NCI-H1417 (cell line): ENCODE data around the gene DNM3.
A peak's percentile ranks its signal among the peaks of the same experiment; 100 is the strongest.

Experiments used
- DNase-seq, 3 experiments: peaks; one replicate each; lab custom pipeline; 2025; lab: John Stamatoyannopoulos, UW

The DNM3 gene

DNA sequence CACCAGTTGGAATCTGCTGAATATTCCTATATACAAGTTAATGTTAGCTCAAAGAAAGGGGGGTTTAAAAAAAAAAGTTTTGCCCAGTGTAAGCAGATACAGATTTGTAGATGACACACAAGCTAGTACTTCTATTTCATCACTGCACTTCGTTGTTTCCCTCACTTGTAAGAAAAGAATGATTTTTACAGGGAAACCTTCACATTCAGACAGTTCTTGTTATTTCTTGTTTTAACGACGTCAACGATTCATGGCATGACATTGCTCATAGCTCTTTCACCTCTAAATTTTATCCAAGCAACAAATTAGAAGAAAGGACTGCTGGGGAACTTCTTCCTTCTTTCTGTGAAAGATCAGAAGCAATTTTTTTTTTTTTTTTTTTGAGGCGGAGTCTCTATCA lies 553.5 kb downstream of the DNM3 start:
- no peak for DNase-seq

DNA sequence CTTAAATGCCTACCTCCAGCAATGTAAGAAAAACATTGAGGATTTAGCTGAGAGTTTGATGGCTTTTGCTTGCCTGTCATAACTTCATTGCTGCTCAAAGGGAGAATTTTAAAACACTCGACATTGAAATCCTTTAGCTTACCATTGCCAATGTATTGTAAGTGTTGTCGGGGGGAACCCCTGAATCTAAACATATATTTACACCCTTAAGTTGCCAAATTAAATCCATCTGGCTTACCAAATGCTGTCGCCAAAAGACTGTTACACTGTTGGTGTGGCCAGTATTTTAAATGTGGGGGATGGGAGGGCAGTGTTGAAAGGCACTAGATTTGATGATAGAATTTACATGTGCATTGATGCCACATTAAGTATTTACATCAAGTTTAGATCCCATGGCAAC lies 554.3 kb downstream of the DNM3 start:
- DNase-seq, result no peak

- DNase-seq, result no peak
Measured at GRCh38 chr1:172397221-172397620, 555.9 kb downstream of the DNM3 start.

GRCh38 chr1:172397633-172398032 lies 556.3 kb downstream of the DNM3 start:
- DNase-seq, result no peak

DNA sequence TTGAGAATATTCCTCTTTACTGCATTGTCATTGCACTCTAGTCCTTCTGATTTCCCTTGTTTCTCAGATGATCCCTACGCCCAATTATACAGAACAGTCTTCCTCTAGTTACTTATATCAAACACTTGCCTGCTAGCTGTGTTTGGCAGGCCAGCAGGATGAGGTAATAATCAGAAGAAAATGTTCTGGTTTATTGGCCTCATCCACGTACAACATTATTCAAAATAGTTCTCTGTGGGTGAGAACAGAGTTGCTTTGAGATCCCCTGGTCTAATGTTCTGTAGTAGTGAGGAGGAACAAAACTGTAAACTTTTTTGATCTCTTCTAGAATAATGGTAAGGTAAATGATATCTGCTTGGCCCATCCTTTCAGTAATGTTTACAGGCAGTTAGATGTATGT lies 556.9 kb downstream of the DNM3 start:
- no peak for DNase-seq

- DNase-seq, result peak; percentile 9 to 63 (median 19)
Measured at GRCh38 chr1:172398970-172399755, 557.9 kb downstream of the DNM3 start.

DNA sequence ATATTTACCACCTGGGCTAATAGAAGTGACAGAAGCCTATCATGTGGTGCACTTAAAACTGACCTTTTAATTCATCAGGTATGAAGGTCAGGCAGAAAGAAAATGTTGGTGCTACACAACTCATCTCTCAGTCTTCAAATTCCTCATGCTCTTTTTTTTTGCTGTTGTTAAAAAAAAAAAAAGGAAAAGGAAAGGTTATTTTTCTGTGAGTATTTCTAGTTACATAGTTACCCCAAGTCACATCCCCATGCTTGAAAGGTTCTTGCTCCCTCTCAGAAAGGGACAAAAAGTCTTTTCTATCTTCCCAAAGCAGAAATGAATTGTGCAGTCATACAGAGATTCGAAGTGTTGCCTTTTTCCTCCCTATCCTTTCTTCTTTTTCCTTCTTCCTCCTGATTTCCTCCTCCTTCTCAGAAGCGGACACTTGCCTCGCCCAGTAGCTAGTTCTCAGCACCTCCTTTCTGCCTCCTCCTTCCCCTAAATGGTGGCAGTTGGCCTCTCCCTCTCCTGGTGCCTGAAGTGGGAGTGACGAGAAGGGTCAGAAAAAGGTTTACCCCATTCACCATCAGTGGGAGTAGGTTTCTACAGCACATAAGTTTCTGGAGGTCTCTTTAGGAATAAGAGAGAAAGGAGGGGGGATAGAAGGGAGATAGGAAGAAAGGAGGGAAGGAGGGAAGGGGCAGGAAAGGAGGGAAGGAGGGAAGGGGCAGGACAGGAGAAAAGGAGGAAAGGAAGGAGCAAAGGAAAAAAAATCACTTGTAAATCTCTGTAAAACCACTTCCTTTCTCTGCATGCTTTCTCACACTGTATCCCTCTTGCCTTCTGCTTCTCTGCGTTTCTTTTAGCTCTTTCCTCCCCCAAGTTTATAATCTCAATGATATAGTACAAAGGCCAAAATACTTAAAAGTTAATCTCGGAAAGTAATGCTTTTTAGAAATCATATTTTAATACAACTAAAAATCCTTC lies 558.7 kb downstream of the DNM3 start:
- DNase-seq, result no peak

DNA sequence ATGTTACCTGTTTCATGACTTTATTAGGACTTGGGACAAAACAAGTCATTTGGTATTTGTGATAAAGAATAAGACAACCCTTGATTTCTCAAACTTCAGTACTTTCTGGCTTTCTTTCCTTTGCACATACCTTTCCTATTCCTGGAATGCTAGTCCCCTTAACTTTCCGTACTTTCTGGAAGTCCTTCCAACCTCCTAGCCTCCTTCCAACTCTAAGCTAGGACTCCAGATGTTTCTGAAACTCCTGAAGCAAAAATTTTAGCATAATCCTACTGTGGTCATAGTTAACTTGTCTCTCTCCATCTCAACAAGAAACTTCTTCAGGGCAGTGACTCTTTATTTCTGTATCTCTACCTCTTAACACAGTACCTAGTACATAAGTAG lies 559.4 kb downstream of the DNM3 start:
- DNase-seq, result no peak

DNA sequence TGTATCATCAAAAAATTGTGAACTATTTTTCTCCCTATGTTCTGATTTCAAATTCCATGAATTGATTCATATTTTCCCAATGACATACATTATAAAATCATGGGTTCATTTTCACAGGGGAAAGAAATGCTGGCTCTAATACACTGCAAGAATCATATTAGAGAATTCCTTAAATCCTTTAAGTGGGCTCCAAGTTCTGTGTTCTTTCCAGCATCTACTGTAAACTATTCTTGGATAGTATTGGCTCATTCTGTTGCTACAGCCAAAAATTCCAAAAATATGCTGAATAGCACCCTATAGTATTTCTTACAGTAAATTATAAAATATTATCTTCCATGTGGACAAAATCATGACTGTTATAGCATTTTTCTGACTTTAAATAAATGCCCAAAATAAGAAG lies 560.2 kb downstream of the DNM3 start:
- no peak for DNase-seq

DNA sequence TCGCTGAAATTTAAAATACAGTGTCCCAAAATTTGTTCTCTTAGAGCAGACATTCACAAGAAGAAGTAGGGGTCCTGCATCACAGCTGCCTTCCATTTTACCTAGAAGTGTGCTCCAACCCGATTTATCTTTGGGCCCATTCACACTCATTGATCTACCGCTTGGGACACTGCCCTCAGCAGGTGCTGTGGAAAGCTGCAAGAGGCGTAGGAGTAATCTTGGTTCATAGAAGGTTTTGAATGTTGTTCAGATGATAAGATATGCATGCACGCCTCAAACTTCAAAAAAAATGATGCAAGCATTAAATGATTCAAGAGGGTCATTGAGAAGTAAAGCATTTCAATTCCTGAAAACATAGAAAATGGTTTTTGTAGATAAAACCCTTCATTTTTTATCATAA lies 560.6 kb downstream of the DNM3 start:
- DNase-seq, result no peak

GRCh38 chr1:172402878-172403569 lies 561.7 kb downstream of the DNM3 start:
- DNase-seq, result no peak

DNA sequence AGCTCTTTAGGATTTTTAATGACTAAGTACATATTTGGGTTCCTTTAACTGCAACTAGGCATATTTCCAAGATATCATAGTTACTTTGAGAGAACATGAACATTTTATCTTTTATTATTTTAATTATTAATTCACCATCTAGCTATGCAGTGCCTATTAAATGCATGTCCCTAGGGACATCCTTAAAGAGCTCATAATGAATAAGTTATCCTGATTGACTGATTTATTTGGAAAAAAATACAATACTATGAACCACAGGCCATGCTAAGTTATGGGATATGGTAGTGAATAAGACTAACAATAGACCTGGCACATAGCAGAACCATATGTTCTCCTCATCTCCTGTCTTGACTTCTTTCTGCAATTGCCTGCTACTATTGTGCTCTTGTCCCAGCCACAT lies 562.8 kb downstream of the DNM3 start:
- DNase-seq, result no peak

GRCh38 chr1:172405912-172406311 lies 564.6 kb downstream of the DNM3 start:
- no peak for DNase-seq

GRCh38 chr1:172406968-172407367 lies 565.7 kb downstream of the DNM3 start:
- no peak for DNase-seq

DNA sequence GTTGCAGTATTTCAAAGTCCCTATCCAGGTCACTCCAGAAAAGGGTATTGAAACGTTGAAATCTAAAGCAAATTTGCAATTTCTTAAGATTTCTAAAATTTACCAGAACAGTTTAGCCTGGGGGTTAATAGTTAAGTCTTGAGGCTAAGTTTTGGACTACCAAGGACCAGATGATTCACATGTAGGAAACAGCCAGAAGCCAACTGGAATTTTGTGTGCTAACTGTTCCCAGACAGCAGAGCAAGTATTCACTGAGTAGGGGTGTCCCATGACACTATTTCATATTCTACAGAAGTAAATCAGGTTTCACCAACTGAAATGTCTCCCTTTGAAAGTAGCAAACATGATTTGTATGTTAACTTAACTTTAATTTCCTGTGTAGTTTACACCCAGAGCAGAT lies 567.7 kb downstream of the DNM3 start:
- no peak for DNase-seq

DNA sequence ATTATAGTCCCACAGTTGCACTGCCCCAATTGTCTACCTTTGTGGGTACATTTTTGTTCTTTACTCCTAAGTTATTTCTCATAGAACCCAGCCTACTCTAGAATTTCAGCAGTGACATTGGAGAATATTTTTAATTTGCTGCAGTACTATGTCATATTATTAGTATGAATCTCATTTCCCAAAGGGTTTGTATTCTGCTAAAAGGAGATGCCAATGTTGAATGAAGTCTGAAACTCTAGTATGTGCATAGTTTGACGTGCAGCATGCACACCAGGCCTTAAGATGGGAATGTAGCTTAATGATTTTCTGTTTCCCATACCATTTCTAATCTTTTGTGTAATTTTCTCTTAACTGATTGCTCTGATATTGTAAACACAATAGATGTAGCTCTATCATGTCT lies 568.7 kb downstream of the DNM3 start:
- DNase-seq, result no peak

GRCh38 chr1:172411791-172412338 lies 570.6 kb downstream of the DNM3 start:
- DNase-seq, result no peak

GRCh38 chr1:172414331-172414730 lies 573.0 kb downstream of the DNM3 start:
- DNase-seq, result no peak

GRCh38 chr1:172416496-172417035 lies 575.3 kb downstream of the DNM3 start:
- DNase-seq, result no peak

DNA sequence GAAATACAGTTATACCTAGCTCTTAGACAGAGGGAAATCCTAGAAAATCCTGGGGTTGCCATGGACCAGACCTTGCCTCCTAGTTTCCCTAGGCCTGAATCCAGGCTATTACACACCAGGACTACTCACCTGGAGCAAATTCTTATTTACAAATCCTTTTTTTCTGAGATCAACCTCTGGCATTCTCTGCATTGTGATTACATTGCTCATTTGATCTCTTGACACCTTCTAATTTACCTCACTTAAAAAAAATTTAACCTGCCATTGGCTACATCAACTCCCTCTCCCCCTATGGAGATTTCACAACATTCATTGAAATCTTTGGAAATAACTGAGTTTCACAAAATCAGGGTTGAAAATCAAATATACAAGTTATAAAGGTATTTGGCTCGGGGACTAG lies 576.3 kb downstream of the DNM3 start:
- no peak for DNase-seq

DNA sequence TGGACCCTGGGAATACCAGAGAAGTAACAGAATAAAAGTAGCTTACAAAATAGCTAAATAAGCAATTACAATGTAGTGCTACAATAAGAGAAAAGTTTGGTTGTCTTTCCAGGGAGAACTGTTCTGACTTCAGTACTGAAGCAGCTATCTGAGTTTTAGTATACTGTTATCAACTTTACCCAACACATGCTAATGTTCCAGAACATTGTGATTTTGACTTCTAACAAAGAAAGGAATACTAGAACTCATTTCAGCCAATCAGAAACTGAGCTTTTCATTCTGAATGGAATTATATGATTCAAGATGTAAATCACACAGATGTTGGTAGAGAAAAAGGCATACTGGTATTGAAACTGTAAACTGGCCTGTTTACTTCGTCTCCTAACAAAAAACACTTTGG lies 579.1 kb downstream of the DNM3 start, which contains the start of gene C1orf105:
Gene C1orf105, plus strand, starts transcription at position 301 of the 400 bp plus-strand sequence. CDS start 201 bp downstream, outside the sequence.
- DNase-seq, result no peak
